Frontal cortex (tissue), 4 donors: ENCODE data around the gene PNKD. TPM values are rescaled to one million over a fixed set of nuclear protein-coding genes. Genes with fewer than 3 reads are reported as not detected.

Experiments
- DNase-seq, 2 donors: peaks; one replicate each; pipeline ENCODE4 v3.0.0; 2012; ENCODE audit warnings: low spot score in 2 of 2
- FAIRE-seq: peaks from 2 replicates; lab custom pipeline; 2012; peaks lifted over from hg19 to GRCh38; lab: Jason Lieb, UNC
- total RNA-seq: library from RNA; depleted of rRNA; stranded (reverse); fragments of >200 nt; gene quantifications from one replicate; pipeline ENCODE4 v1.2.3, GENCODE V29; 2014
- donor health status: control.
- donor health status: control.
- donor health status: control.

Gene PNKD
- total RNA-seq, 1 donor from 2014 or later, result 15.1 TPM

DNA sequence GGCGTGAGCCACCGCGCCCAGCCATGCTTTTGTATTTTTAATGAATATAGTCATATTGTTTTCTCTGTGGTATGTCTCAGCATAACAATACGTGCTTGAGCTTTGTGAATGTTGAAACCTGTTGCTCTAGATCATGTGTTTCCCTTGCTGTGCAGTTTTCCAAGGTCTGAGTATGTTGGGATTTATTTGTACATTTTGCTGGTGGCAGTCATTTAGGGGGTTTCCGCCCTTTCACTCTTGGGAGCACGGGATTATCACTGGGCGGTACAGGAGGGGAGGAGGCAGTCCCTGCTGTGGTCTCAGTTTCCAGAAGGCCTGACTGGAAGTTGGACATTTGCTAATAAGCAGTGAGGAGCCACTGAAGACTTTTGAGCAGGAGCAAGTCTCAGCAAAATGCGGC, 61.4 kb downstream of the PNKD start:
- FAIRE-seq (no peak), DNase-seq (no peak)

DNA sequence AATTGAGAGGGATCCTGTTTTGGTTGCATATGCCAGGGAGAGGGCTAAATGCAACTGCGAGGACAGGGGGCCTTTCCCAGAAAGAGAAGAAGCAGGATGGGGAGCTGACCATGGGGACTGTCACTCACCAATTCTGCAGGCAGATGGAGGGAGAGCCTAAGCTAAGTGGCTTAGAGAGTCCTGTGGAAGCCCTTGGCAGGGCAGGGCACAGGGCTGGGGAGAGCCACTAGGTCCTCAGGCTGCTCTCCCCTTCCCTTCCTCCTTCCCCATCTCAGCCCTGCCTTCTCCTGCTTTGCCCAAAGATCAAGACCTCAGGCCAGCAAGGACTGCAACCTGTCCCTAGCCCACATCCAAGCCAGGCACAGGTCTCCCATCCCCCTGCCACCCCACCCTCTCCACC, 62.0 kb downstream of the PNKD start:
- FAIRE-seq, result no peak
- no peak for DNase-seq

DNA sequence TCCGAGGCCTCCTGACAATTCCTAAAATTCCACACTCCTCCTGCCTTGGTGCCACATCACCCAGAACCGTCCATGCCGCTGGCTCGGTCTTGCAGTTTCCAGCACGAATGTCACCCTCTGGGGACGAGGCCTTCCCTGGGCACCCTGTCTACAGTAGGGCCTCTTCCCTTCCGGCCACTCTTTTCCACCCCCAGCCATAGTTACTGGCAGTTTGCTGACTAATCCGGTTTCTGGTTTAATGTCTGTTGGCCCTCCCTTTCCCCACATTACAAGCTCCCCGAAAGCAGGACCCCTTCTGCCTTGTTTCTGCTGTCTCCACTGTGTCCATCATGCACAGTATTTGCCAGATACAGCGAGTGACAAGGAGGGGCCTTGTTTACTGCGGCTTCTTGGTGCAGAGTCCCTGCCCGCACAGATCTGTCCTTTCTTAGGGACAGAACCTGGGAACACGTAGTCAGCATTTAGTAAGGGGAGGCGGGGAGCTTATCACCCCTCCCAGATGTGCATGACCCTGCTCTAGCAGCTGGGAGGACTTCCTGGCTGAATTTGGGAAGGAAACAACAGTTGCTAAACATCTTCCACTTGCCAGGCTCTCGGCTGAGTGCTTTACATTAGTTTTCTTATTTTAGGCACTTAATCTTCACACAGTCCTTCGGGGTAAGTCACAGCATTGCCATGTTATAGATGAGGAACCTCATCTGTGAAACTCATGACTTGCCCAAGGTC, 62.8 kb downstream of the PNKD start:
- DNase-seq, result no peak
- no peak for FAIRE-seq

DNA sequence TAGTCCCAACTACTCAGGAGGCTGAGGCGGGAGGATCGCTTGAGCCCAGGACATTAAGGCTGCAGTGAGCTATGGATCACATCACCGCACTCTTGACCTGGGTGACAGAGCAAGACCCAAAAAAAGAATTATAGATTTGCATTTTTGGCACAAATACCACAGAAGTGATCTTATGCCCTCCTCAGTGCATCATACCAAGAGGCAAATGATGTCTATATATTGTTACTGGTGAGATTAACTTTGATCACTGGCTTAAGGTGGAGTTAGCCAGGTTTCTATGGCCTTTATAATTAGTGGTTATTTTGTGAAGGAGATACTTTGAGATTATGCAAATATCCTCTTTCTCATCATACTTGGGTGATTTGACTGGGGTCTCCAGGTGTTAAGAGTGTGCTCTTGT, 64.2 kb downstream of the PNKD start:
- DNase-seq (no peak), FAIRE-seq (no peak)

DNA sequence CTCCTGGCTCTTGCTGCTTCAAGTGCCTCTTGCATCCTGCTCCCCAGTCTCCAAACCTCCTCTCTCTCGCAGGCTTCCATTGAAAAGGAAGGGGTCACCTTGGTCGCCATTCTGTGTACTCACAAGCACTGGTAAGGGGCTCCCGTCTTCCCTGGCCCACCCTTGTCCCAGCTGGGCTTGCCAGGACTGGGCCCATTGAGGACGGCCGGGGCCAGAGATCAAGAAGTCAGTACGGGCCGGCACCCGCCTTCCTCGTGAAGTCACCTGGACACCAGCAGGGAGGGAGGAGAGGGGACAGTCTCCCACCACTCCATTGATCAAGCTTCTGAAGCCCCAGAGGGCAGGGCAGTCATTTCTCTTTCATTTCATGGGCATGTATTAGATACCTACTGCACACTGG, 70.3 kb downstream of the PNKD start:
- DNase-seq (no peak), FAIRE-seq (no peak)

DNA sequence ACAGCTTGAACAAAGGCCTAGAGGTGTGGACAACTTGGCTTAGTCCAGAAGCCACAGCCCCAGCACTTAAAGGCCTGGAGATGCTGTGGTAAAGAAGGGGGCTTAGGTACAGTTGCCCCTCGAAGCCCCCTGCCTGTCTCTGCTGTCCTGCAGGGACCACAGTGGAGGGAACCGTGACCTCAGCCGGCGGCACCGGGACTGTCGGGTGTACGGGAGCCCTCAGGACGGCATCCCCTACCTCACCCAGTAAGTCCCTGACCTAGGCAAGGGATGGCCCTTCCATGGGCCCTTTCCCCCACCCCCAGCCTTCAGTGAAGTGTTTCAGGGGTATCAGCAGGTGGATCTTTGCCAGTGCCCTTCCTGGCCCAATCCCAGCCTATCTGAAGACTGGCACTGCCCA, 71.1 kb downstream of the PNKD start:
- FAIRE-seq (no peak), DNase-seq (no peak)

DNA sequence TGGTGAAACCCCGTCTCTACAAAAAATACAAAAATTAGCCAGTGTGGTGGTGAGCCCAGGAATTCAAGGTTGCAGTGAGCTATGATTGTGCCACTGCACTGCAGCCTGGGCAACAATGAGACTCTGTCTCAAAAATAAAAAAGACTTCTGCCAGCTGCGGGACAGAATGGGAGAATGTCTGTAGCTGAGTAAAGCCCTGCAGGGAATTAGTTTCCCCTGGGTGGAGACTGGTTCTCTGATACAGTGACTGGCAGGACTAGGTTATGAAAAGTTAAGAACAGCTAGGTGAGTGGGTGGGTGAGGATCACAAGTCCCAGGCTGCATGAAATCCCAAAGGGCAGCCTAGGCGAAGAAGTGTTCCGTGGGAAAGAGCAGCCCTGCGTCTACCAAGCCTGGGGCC, 72.5 kb downstream of the PNKD start:
- DNase-seq, result no peak
- FAIRE-seq, result no peak

DNA sequence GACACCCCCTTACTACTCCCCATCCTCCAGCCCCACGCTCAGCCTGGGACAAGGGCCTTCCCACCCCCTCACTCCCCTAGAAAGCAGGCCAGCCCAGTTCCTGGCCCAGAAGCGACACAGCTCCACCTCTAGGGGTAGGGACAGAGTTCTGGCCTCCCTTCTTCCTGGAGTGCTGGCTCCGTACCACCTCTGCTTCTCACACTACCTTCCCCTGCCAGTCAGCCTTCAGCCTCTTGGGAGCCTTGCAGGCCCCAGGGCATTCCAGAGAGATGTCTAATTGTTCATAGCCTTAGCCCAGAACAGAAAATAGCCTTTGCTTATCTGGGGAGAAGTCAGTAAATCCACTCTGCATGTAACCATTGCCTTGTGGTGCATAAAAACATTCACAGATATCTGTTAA, 73.3 kb downstream of the PNKD start:
- DNase-seq (no peak), FAIRE-seq (no peak)

DNA sequence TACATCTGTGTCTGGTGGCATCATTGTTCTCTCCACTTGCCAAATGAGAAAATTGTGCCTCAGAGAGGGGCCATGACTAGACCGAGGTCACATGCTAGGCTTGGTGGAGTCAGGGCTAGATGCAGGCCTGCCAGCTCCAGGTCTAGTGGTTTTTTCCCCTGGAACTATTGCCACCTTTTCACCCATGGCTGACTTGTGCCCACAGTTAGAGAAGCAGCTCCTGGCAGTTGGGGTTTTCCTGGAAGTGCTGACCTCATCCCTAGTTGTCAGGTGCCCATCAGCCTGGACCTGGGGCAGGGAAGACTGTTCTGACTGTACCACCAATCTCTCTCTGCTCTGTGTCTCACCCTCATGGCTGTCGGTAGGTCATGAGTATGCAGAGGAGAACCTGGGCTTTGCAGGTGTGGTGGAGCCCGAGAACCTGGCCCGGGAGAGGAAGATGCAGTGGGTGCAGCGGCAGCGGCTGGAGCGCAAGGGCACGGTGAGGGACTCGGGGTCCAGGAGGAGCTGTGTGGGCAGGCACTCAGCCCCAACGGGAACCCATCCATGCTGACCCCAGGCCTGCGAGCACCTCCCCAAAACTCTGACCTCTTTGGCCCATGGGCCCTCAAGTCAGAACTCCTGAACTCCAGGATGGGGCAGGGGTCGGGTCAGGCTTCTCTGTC, 73.9 kb downstream of the PNKD start:
- FAIRE-seq, result no peak
- DNase-seq, result no peak

DNA sequence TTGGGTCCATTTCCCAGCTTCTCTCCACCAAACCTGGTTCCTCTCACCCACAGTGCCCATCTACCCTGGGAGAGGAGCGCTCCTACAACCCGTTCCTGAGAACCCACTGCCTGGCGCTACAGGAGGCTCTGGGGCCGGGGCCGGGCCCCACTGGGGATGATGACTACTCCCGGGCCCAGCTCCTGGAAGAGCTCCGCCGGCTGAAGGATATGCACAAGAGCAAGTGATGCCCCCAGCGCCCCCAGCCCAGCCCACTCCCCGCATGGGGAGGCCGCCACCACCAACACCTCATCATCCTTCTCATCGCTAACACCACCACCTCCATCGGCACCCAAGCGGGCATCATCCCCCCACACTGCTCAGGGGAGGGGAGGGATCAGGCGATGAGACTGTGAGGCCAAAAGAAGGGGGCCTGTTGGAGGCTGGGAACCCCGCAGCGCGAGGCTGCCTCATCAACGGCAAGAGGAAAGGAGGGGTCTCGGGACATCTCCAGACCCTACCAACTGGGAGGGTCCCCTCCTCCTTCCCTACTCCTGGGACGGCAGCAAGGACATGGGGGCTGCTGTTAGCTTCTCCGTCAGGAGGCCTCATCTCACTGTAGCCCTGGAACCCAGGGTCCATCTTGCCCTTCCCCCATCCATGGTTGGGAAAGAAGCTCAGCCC, 74.6 kb downstream of the PNKD start:
- FAIRE-seq (no peak), DNase-seq (no peak)

DNA sequence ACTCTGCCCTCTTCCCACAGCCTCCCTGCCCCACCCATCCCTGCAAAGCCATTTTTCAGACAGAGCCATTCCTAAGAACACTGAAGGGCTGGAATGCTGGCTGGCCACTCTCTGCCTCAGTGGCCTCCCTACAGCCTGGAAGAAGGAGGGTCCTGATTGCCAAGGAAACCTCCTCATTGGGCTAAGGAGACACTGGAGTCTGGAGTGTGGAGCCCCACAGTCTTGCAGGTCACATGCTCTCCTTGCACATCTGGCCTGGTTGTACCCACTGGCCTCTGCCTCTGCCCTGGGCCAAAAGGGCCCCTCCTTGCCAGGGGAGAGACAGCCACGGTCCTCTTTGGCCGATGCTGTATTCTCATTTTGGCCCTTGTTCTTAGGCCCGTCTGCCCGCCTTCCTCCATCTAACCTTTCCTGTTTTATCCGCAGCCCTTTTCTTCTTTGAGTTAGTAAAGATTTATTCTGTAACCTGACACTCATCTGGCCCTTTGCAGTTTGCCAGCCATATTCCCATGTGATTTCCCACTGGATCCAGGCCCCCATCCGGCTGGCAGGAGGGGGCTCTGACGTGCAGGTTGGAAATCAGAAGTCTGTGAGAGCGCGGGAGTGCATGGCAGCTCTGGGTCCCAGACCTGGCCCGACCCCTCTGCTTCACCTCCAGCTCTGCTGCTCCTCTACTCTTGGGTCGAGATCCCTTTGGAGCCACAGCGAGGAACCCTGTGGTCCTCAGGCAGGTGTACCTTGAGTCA, 75.3 kb downstream of the PNKD start:
- DNase-seq (no peak), FAIRE-seq (no peak)

DNA sequence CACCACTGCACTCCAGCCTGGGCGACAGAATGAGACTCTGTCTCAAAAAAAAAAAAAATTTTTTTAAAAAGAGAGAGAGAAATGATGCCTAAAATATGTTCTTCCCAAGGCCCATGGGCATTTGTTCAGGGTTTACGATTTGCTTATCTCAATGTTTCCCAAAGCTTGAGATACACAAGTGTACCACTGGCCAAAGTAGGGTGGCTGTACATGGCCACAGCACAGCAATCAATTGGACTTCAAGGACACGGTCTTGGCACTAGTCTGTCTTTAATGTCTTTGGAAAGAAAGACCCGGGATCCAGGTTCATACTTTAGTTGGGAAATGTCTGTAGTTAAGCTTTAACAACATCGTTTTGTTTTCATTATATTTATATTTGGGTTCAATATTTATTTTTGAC, 76.9 kb downstream of the PNKD start:
- no peak for DNase-seq
- FAIRE-seq, result no peak

DNA sequence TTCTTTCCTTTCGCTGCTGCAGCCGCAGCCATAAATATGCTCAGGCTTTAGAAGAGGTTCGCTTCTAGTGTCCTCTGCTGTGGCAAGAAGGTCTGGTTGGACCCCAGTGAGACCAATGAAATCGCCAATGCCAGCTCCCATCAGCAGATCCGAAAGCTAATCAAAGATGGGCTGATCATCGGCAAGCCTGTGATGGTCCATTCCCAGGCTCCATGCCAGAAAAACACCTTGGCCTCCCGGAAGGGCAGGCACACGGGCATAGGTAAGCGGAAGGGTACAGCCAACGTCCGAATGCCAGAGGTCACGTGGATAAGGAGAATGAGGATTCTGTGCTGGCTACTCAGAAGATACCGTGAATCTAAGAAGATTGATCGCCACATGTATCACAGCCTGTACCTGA, 83.7 kb downstream of the PNKD start:
- FAIRE-seq (no peak), DNase-seq (no peak)

DNA sequence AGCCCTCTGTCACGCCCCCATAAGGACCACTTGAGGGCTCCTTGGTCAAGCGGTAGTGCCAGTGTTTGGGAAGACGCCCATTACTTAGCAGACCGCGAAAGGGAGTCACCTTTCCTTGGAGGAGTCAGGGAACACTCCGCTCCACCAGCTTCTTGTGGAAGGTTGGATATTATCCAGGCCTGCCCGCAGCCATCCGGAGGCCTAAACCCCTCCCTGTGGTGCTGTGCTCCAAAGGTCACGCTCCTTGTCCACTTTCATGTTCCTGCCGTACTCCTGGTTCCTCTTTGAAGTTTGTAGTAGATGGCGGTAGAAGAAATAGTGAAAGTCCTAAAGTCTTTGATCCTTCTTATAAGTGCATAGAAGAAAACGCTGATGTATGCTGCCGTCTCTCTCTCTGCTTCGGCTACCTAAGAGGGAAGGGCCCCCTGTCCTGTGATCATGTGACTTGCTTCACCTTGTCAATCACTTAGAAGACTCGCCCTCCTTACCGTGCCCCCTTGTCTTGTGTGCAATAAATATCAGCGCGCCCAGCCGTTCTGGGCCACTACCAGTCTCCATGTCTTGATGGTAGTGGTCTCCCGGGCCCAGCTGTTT, 84.6 kb downstream of the PNKD start:
- DNase-seq, result no peak
- FAIRE-seq, result no peak

DNA sequence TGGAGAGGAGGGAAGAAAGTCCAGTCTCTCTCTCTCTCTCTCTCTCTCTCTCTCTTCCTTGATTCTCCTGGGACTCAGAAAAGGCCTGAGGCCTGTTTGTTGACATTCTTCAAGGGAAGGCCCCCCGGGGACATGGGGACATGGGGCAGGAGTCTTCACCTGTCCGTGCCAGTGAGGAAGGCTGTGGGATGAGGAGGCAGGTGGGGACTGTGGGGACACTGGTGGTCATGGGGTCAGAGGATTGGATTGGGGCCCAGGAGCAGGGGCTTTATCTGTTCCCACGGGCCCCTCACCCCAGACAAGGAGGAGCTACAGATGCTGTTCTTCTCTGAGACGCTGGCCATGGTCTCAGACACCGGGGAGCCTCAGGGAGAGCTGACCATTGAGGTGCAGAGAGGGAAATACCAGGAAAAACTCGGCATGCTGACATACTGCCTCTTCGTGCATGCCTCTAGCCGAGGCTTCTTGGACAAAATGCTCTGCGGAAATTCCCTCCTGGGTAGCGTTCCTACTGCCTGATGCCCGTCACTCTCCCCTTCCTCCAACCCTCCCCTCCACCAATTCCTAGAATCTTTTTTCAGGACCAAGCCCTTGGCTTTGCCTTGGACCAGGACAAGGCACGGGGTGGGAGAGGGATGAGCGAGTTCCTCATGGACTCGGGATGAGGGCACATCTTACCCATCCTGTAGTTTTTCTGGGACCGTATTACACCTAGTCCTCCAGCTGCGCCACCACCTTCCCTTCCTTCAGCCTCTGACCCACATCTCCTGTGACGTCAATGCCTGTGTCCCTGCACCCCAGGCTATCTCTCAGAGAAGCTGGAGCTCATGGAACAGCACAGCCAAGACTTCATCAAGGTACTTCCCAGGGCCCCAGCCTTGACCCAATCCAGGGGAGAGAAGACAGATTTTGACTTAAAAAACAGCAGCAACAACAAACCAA, 87.2 kb downstream of the PNKD start:
- FAIRE-seq, result no peak
- no peak for DNase-seq

DNA sequence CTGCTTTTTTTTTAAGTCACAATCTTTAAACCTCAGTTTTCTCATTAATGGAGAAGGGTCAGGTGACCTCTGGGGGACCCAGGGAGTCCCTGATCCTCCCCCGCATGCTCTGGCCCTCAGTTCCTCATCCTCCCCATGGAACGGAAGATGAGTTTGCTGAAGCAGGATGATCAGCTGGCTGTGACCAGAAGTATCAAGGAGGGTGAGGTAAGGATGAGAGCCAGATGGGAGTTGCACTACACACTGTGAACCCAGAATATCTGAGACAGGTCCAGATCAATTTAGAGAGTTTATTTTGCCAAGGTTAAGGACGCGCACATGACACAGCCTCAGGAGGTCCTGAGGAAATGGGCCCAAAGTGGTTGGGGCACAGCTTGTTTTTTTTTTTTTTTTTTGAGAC, 90.1 kb downstream of the PNKD start:
- DNase-seq (no peak), FAIRE-seq (no peak)

DNA sequence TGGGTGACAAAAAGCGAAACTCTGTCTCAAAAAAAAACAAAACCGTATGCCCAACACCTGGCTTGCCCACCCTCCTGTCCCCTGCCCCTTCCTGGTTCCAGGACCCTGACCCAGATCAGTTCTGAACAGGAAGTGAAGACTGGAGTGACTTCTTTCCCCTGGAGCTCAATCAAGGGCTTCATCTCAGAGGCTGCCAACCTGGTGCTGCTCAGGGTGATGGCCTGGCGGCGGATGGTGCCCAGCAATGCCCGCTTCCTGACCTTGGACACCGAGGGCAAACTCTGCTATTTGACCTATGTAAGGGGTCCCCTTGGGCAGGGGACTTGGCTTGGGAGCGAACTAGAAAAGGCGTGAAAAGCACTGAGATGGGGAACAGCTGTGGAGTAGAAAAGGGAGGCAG, 92.3 kb downstream of the PNKD start:
- DNase-seq, result no peak
- no peak for FAIRE-seq

DNA sequence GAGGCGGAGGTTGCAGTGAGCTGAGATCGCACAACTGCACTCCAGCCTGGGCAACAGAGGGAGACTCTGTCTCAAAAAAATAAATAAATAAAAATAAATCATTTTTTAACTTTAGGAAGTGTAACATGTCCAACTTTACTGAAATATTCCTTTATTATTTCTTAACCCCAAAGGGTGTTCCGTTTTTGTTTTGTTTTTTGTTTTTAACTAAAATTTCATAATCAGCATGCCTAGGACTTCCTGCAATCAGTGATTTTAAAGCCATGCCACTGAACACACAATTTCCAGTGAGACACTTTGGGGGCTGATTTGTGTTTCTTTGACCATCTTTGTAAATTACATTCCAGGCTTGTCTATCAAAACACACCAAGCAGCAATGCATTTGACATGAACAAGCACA, 93.4 kb downstream of the PNKD start:
- FAIRE-seq, result no peak
- no peak for DNase-seq

DNA sequence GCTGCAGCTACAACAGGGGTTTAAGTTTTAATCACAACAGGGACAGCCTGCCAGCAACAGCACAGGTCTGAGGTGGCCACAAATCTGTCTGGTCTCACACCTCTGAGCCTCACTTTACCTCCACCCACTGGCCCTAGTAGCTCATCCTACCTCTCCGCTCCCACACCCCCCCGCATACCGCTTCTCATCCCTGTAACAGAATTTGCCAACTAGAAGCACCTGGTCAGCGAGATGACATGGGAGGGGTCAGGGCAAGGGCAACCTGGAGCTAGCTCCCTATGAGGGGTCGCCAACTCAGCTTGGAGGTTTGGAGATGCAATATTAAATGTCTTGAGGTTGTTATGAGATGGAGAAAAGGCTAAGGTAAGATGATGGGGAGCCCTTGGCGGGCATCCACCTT, 93.9 kb downstream of the PNKD start:
- no peak for FAIRE-seq

More for the DNA sequence above, 93.9 kb downstream of the PNKD start:
- DNase-seq, result no peak
